HG03354 (cell line): ENCODE data around the gene ESRRG.

Experiments
- ATAC-seq: cut with Tn5 transposase; IDR thresholded peaks from one replicate; pipeline ENCODE4 v1.9.1; 2021; ENCODE audit warnings: mild to moderate bottlenecking; ENCODE audit not compliant: unreplicated experiment, poor library complexity, severe bottlenecking

The ESRRG gene

GRCh38 chr1:216641669-216642460 is 81.4 kb downstream of the ESRRG start:
- ATAC-seq: no peak

DNA sequence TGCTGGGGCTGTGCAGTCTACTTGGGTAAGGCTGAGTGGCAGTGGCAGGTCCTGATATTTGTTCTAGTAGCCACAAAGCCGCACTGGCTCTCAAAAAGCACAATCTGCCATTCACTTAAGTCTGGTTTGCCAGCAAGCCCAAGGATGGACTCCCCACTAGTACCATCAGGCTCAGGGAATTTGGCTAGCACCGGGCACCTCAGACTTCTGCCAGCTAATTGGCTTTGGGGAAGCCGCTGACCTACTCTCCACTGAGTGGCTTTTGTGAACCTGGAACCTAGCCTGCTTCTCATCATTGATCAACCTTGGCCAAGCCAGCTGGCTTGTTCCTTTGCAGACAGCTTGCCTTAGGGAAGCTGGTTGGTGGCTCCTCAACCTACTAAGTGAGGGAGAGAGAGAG is 83.1 kb downstream of the ESRRG start:
- no peak for ATAC-seq

GRCh38 chr1:216632980-216633379 is 90.2 kb downstream of the ESRRG start:
- no peak for ATAC-seq

DNA sequence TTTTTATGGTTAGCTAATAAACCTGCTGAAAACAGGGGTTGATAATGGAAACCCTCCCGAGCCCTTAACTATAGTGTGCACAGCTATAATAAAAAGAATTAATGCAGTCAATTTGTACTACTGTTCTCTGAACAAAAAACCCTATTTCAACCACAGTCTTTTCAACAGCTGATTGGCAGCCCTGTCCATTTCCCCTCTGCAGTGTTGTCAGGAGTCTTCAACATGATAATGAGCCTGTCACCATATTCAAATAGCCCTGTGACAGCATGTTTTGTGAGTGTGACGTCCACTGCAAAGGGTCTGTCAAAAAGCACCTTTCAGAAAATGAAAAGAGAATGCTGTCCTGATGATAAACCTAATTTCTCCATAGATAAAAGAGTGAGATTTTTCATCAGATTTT is 92.7 kb downstream of the ESRRG start:
- ATAC-seq: no peak

DNA sequence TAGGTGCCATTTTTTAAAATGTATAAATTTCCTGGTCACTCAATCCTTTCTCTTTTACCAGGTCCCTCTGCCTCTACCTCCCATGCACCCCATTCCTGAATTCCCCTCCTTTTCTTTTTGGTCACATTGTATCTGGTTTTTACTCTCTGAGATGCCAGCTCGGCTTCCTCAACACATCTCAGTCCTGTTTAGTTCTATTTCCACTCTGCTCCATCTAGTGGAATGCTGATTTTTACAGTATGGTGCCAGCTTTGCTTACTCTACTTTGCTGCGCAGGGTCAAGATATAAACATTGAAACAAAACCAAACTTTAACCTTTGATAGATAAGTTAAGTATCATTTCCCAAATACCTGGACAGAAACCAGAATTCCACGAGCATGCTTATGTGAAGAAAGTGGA is 96.0 kb downstream of the ESRRG start:
- no peak for ATAC-seq

GRCh38 chr1:216626394-216627067 is 96.7 kb downstream of the ESRRG start:
- no peak for ATAC-seq

GRCh38 chr1:216621536-216621935 is 101.7 kb downstream of the ESRRG start:
- ATAC-seq: no peak

DNA sequence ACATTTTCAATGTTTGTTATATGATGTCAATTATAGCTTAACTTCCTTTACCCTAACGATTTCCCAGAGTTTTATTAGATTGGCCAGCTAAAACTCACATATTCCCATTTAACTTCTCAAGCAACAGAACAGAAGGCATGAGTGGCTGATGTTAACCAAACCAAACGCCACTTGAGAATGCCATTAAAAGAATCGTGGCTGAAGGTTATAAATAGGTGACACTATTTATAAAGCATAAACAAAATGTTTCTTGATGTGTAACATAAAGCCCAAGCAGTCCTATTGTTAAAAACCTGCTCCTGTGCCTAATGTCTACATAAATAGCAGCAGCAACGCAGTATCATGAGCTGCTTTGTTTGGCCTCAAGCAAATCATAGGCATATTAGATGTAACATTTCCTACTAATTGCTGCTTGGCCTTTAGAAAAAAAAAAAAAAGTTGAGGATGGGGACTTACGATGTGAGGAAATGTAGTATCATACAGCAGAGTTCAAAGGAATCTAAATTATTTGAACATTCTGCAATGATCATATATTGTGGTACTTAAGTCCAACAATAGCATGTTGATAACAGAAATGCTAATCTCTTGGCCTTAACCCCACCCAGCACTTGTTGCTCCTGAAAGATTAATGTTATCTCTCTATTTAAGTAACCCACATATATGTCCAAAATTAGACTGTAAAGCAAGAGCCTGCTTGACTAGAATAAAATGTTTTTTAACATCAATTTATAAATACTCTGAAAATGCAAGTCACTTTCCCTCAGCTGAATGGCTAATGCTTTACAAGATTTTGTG is 106.0 kb downstream of the ESRRG start:
- ATAC-seq: no peak

- no peak for ATAC-seq
These were observed 106.8 kb downstream of the ESRRG start for GRCh38 chr1:216616425-216616824.

DNA sequence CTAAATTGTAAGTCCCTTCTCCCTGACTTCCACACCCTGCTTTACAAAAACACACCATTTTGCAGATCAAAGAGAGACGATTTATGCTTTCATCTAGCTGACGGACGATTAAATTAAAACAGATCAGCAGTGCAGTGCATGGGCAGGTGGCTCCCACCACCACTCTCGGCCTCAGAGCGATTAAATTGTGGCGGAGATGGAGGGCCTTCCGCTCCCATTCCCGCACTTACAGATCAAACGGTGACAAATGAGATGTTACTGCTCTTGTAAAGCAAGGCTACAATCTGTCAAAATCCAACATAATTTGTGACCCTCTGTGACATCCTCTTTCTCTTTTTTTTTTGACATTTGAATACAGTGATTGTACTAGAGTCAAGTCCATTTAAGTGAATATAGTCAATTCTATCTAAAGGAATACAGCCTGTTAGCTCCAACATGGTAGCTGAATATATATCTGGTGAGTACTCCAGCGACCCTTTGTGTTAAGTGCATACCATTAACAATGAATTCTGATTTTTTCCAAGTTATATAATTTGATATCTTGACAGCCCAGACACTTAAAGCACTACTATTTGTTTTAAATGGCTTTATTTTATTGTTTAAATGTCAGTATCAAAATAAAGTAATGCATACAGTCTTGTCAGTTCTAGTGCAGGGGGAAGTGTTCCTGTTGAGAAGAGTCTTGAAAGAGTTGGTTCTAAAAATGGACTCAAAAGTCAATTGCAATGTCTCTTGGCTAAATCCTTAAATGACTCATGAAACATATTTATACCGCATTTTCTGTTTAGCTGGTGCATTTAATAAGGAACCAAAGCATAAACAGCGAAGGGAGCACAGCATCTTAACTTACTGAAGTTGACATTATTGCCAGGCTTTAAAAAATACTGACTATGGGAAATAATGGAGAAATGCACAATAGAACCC is 109.0 kb downstream of the ESRRG start:
- ATAC-seq: no peak

DNA sequence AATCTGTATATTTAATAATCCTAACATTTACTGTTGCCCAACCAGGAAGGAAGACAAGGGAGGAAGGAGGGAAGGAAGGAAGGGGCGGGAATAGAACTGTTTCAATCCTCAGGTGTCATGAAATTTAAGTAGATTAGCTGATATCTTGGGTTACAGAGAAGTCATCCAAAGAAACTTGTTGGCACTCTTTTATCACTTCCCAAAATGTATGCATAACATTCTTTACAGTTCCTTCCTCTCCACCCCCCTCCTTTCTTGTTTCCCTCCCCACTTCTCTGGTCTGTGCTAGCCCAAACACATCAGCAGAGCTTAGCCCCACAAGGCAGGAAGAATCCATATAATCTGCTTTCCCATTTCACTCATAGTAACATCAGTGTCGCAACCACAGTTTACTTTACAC is 110.9 kb downstream of the ESRRG start:
- ATAC-seq: no peak

DNA sequence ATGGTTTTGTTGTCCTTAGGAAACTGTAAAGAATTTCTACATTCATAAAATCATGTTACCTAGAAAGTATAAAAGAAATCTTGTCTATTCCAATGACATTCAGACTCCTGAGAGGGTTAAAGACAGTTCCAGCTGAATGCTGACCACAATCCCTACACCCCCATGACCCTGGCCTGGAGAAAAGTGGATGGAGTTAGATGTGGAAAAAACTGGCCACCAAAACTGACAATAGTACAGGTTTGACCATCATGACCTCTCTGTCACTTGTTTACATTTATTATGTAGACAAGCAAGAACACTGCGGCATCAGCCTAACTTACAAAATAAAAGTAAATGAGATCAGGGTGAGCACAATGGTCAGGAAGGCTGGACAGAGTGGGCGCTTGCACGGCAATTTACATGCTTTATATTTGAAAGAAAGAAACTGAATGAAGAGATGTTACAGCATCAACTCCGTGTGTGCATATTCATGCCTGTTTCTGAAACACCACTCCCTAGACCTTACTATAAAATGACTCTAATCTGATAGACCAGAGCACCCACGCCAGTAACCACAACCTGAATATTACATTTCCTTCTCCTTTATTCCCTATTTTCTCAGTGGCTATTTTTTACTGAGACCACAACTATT is 116.0 kb downstream of the ESRRG start:
- no peak for ATAC-seq

DNA sequence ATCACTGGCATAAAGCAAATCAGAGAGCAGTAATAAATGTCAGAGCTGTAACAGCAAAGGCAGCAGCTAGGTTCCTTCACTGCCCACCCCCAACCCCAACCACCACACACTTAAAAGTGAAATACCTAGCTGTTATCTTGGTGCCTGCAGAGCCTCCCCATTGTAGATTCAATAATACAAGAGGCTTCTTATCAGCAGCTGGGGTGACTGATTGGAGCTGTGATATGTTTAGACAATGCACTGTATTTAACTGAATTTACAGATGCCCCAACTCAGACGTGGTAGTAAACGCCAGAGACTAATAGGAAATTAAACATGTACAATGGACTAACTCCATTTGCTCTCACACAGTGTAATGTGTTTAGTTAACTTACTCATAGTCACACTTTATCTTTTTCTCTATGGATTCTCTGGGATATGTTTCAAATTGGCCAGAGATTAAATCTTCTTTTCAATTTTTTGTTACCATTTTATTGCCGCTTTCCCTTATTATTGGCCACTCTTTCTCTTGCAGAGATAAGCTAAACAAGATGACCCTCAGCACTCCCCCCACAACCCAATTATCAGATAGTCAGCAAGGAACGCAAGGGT is 117.1 kb downstream of the ESRRG start:
- no peak for ATAC-seq

GRCh38 chr1:216604771-216605170 is 118.5 kb downstream of the ESRRG start:
- no peak for ATAC-seq

DNA sequence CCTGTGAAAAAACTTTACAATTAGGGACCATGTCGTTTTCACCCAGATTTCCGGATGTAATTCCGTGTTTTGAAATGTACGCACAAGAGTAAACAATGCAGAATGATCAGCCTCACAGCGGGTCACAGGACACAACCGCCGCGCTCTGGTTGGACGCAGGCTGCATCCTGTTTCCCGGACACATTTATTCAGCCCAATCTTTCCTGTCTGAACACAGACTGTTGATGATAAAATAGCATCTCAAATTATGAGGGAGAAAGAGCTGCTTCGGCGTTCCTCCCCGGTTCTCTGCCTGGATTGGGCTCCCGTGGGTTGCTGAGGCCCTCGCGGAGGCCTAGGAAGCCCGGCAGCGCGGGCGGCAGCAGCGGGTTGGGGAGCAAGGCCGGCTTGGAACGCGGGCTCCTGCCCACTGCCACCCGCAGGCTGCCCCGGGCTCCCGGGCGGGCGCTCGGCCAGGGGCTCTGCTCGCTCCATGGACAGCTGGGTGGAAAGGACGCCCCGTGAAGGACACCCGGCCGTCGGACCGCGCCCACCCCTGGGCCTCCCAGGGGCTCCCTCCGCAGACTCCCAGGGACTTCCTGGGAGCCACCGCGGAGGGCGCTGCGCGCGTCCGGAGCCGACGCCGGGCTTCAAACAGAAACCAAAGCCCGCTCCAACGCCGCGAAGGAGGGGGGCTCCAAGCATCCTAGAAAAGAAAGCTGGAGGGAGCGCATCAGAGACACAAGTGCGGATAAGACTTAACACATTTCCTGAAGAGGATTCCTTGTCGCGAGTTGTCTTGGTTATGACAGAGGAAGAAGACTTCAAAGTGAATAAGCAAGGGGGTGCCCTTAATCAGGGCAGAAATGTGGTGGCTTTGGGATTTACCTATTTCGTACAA is 122.3 kb downstream of the ESRRG start:
- peak; percentile 90 for ATAC-seq

- no peak for ATAC-seq
These were observed 123.4 kb downstream of the ESRRG start for GRCh38 chr1:216599851-216600250.

- ATAC-seq: no peak
These were observed 124.8 kb downstream of the ESRRG start for GRCh38 chr1:216598448-216598847.

GRCh38 chr1:216596281-216596862 is 126.9 kb downstream of the ESRRG start:
- ATAC-seq: no peak
